Parietal lobe (tissue), 1 donor: ENCODE results near the gene CCDC190. TPM values are rescaled to one million over a fixed set of nuclear protein-coding genes. Genes with fewer than 3 reads are reported as not detected.

Source experiments
- total RNA-seq: library from RNA; depleted of rRNA; stranded (reverse); fragments of >200 nt; gene quantifications from one replicate; pipeline ENCODE4 v1.2.3, GENCODE V29; 2014

The CCDC190 gene, protein sequence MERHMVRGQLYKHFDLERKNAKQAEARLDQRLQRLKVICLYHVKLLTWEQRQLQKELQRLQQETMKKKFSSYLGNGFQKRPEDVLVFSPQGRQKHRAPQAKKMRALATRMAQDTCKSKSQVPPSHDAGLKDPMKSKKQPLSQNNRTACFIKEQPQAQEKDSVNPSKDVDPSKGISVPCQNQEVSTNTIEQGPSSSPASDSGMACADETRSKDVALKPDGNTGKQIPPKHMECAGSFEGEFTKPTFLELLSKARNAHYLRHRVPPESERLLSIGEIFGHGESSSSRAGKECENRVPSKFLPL
- 0.94 TPM for total RNA-seq

GRCh38 chr1:162861101-162861500, at the start of gene CCDC190:
CCDC190 (minus strand) TSS chr1:162861175; CDS start chr1:162859646, 1,529 bp downstream.

Other genes with a start within 250 kb of the CCDC190 start
- 8.5 TPM for gene DDR2, start 228.7 kb downstream of the CCDC190 start, total RNA-seq
- 41.9 TPM for gene HSD17B7, start 70.5 kb downstream of the CCDC190 start, total RNA-seq
- 2.2 TPM for gene RGS4, start 208.2 kb upstream of the CCDC190 start, total RNA-seq